IMR-90 (cell line): ENCODE measurements around the gene FOXN4. TPM values are rescaled to one million over a fixed set of nuclear protein-coding genes. Genes with fewer than 3 reads are reported as not detected.

Experiments
- ATAC-seq: fragments of 200-7000 bp; cut with Tn5 transposase; 2 replicates; pipeline ENCODE4 v1.9.1; 2020; ENCODE audit warnings: low read depth, mild to moderate bottlenecking, moderate library complexity
- BruUV-seq: library from RNA; stranded (reverse); fragments of 400-500 nt; replicated peaks from 2 replicates; lab custom pipeline; 2021; lab: Mats Ljungman, UMichigan
- CTCF ChIA-PET: fragments of 300-600 bp; formaldehyde crosslinking; extraction: SDS; loops from one replicate; lab custom pipeline; 2021; ENCODE audit warnings: antibody characterized with exemption; lab: Yijun Ruan, JAX
- POLR2A ChIA-PET: fragments of 300-600 bp; sonication (Branson Sonifier 250); formaldehyde crosslinking; loops from one replicate; lab custom pipeline; 2022; ENCODE audit warnings: antibody characterized with exemption; ENCODE audit not compliant: unreplicated experiment; lab: Charles Lee
- DNase-seq: peaks from one replicate; pipeline ENCODE4 v3.0.0; 2013
- H2AFZ ChIP-seq: replicated peaks from 2 replicates; pipeline ENCODE3; 2013; ENCODE audit warnings: low read length, mild to moderate bottlenecking; ENCODE audit not compliant: poor library complexity
- H2AK5ac ChIP-seq: 2 replicates; pipeline ENCODE4 v1.6.1; 2013; ENCODE audit warnings: low read depth, low read length, inconsistent platforms
- H2AK9ac ChIP-seq: replicated peaks from 2 replicates; pipeline ENCODE3; 2013; ENCODE audit warnings: mild to moderate bottlenecking, low read depth, low read length, moderate library complexity; ENCODE audit not compliant: poor library complexity
- H2BK120ac ChIP-seq: 2 replicates; pipeline ENCODE4 v1.6.1; 2013; ENCODE audit warnings: low read depth, low read length, inconsistent platforms
- H2BK15ac ChIP-seq: 3 replicates; pipeline ENCODE4 v1.6.1; 2013; ENCODE audit warnings: low read depth, low read length, inconsistent platforms
- H2BK20ac ChIP-seq: 2 replicates; pipeline ENCODE4 v1.6.1; 2013; ENCODE audit warnings: low read depth, mild to moderate bottlenecking, inconsistent platforms, low read length, moderate library complexity
- H2BK5ac ChIP-seq: 2 replicates; pipeline ENCODE4 v1.6.1; 2013; ENCODE audit warnings: mild to moderate bottlenecking, low read depth, low read length, inconsistent platforms; ENCODE audit not compliant: poor library complexity, severe bottlenecking
- H3K14ac ChIP-seq: replicated peaks from 2 replicates; pipeline ENCODE4 v1.6.1; 2013; ENCODE audit warnings: low read depth, low read length, inconsistent platforms
- H3K18ac ChIP-seq: 2 replicates; pipeline ENCODE4 v1.6.1; 2013; ENCODE audit warnings: low read depth, low read length, control low read depth
- H3K23ac ChIP-seq: 2 replicates; pipeline ENCODE4 v1.6.1; 2013; ENCODE audit warnings: low read depth, low read length, inconsistent platforms
- H3K27ac ChIP-seq: 2 replicates; pipeline ENCODE4 v1.5.1; 2013; ENCODE audit warnings: mild to moderate bottlenecking, control low read depth, low read length; ENCODE audit not compliant: insufficient read depth
- H3K27me3 ChIP-seq: 2 replicates; pipeline ENCODE4 v1.6.1; 2013; ENCODE audit warnings: low read length; ENCODE audit not compliant: control insufficient read depth, insufficient read depth
- H3K36me3 ChIP-seq: 2 replicates; pipeline ENCODE4 v1.6.1; 2013; ENCODE audit warnings: low read length, mixed read lengths; ENCODE audit not compliant: control insufficient read depth, insufficient read depth
- H3K4ac ChIP-seq: 2 replicates; pipeline ENCODE4 v1.6.1; 2013; ENCODE audit warnings: low read depth, low read length, inconsistent platforms
- H3K4me1 ChIP-seq: 2 replicates; pipeline ENCODE4 v1.6.1; 2013; ENCODE audit warnings: low read length, mixed read lengths; ENCODE audit not compliant: control insufficient read depth, insufficient read depth
- H3K4me2 ChIP-seq: 2 replicates; pipeline ENCODE4 v1.6.1; 2013; ENCODE audit warnings: low read depth, mild to moderate bottlenecking, control low read depth, low read length, moderate library complexity
- H3K4me3 ChIP-seq: 2 replicates; pipeline ENCODE4 v1.5.1; 2013; ENCODE audit warnings: low read depth, mild to moderate bottlenecking, control low read depth, low read length, moderate library complexity; ENCODE audit not compliant: insufficient read depth
- H3K56ac ChIP-seq: 2 replicates; pipeline ENCODE4 v1.6.1; 2013; ENCODE audit warnings: low read length, inconsistent platforms; ENCODE audit not compliant: insufficient read depth; ENCODE audit errors: extremely low read depth
- H3K79me1 ChIP-seq, 2 experiments: 2 replicates each; pipeline ENCODE4 v1.6.1; 2013; ENCODE audit warnings: low read length in 2 of 2, inconsistent platforms in 1 of 2, low read depth in 1 of 2
- H3K9ac ChIP-seq: 2 replicates; pipeline ENCODE4 v1.6.1; 2013; ENCODE audit warnings: low read depth, low read length, control low read depth
- H3K9me1 ChIP-seq: 2 replicates; pipeline ENCODE4 v1.6.1; 2013; ENCODE audit warnings: low read length, inconsistent platforms; ENCODE audit not compliant: insufficient read depth
- H3K9me3 ChIP-seq: 2 replicates; pipeline ENCODE4 v1.6.1; 2013; ENCODE audit warnings: low read length; ENCODE audit not compliant: control insufficient read depth, insufficient read depth
- H4K20me1 ChIP-seq: 2 replicates; pipeline ENCODE4 v1.6.1; 2013; ENCODE audit warnings: low read length, inconsistent platforms; ENCODE audit not compliant: insufficient read depth
- H4K5ac ChIP-seq: 2 replicates; pipeline ENCODE4 v1.6.1; 2013; ENCODE audit warnings: mild to moderate bottlenecking, low read depth, low read length, control low read depth
- H4K8ac ChIP-seq, 2 experiments: 2 replicates each; pipeline ENCODE4 v1.6.1; 2013; ENCODE audit warnings: low read depth in 2 of 2, low read length in 2 of 2, control low read depth in 1 of 2, inconsistent platforms in 1 of 2
- H4K91ac ChIP-seq: 2 replicates; pipeline ENCODE4 v1.6.1; 2013; ENCODE audit warnings: low read depth, low read length, inconsistent platforms; ENCODE audit not compliant: insufficient read depth
- BHLHE40 ChIP-seq: fragments of 150-350 bp; IDR thresholded peaks from 2 replicates; pipeline ENCODE4 v1.6.1; 2016; ENCODE audit warnings: mild to moderate bottlenecking, low read depth, low read length
- CEBPB ChIP-seq: IDR thresholded peaks from 2 replicates; pipeline ENCODE4 v1.6.1; 2012; ENCODE audit warnings: low read depth, low read length, improper control_type of control experiment
- CHD1 ChIP-seq: IDR thresholded peaks from 2 replicates; pipeline ENCODE4 v1.6.1; 2012; ENCODE audit warnings: low read depth, low read length, improper control_type of control experiment
- MAFK ChIP-seq: IDR thresholded peaks from 2 replicates; pipeline ENCODE4 v1.6.1; 2012; ENCODE audit warnings: low read depth, low read length, improper control_type of control experiment
- MAZ ChIP-seq: IDR thresholded peaks from 2 replicates; pipeline ENCODE4 v1.6.1; 2012; ENCODE audit warnings: low read depth, mild to moderate bottlenecking, low read length, improper control_type of control experiment, moderate library complexity, borderline replicate concordance
- MXI1 ChIP-seq: IDR thresholded peaks from 2 replicates; pipeline ENCODE4 v1.6.1; 2012; ENCODE audit warnings: low read depth, mild to moderate bottlenecking, low read length, moderate library complexity, borderline replicate concordance
- NFE2L2 ChIP-seq: fragments of 150-350 bp; IDR thresholded peaks from 2 replicates; pipeline ENCODE4 v1.6.1; 2016; ENCODE audit warnings: low read depth, mild to moderate bottlenecking, low read length
- POLR2A ChIP-seq: IDR thresholded peaks from 2 replicates; pipeline ENCODE4 v1.6.1; 2012; ENCODE audit warnings: mild to moderate bottlenecking, low read depth, low read length
- RAD21 ChIP-seq: IDR thresholded peaks from 2 replicates; pipeline ENCODE4 v1.6.1; 2012; ENCODE audit warnings: low read length, improper control_type of control experiment
- RCOR1 ChIP-seq: IDR thresholded peaks from 2 replicates; pipeline ENCODE4 v1.6.1; 2012; ENCODE audit warnings: mild to moderate bottlenecking, low read length, improper control_type of control experiment; ENCODE audit not compliant: insufficient replicate concordance
- RFX5 ChIP-seq: IDR thresholded peaks from 2 replicates; pipeline ENCODE4 v1.8.0; 2012; ENCODE audit warnings: low read depth, mild to moderate bottlenecking, low read length, moderate library complexity
- SMC3 ChIP-seq: fragments of 150-350 bp; IDR thresholded peaks from 2 replicates; pipeline ENCODE4 v1.6.1; 2016; ENCODE audit warnings: low read depth, mild to moderate bottlenecking, antibody characterized with exemption, low read length, moderate library complexity
- WGBS, 2 experiments: methylation state at CpG; one replicate each; pipeline versions ENCODE4 v1.1.5 to v1.1.7; 2013; ENCODE audit warnings: missing lambda C conversion rate in 2 of 2; ENCODE audit not compliant: insufficient read length in 1 of 2; ENCODE audit errors: extremely low coverage in 2 of 2; 5-methylcytosine and 5-hydroxymethylcytosine counted together
- dilution Hi-C: fragments of 300-500 bp; cut with HindIII; formaldehyde crosslinking; loops from one replicate; pipeline ENCODE4 v1.14.3; 2018; ENCODE audit warnings: low sequenced_read_pairs; ENCODE audit not compliant: unreplicated experiment
- in situ Hi-C: fragments of 300-500 bp; cut with MboI; formaldehyde crosslinking; loops from 3 replicates; pipeline ENCODE4 v1.14.3; 2019; ENCODE audit warnings: low sequenced_read_pairs, inconsistent platforms, mixed read lengths
- intact Hi-C: fragments of 100-400 bp; cut with micrococcal nuclease; formaldehyde crosslinking; loops from 2 replicates; pipeline ENCODE4 v1.10.0; 2022
- polyA plus RNA-seq, 3 experiments: library from polyadenylated mRNA; depleted of rRNA; stranded (reverse); fragments of >200 nt; gene quantifications; 2 replicates each; pipeline ENCODE4 v1.2.3, GENCODE V29; 2012; ENCODE audit warnings: low replicate concordance in 1 of 3
- total RNA-seq: library from RNA; depleted of rRNA; stranded (reverse); fragments of >200 nt; gene quantifications from 2 replicates; pipeline ENCODE4 v1.2.3, GENCODE V29; 2012
- TF ChIP-seq, protein P1 (sequence below): fragments of 150-350 bp; IDR thresholded peaks from 2 replicates; pipeline ENCODE4 v1.6.1; 2016; ENCODE audit warnings: low read depth, mild to moderate bottlenecking, low read length, moderate library complexity, borderline replicate concordance
- TF ChIP-seq, protein P2 (sequence below): conservative IDR thresholded peaks from 2 replicates; pipeline ENCODE4 v1.5.1; 2012; ENCODE audit warnings: mild to moderate bottlenecking, low read depth, low read length, improper control_type of control experiment
- TF ChIP-seq, protein P3 (sequence below): fragments of 150-350 bp; IDR thresholded peaks from 2 replicates; pipeline ENCODE4 v1.6.1; 2017; ENCODE audit warnings: mild to moderate bottlenecking, antibody characterized with exemption, low read length, low read depth

The FOXN4 gene
- total and polyA plus RNA-seq, 2 of the 4 experiments (the other 2 are of a cell fraction) = not detected

DNA sequence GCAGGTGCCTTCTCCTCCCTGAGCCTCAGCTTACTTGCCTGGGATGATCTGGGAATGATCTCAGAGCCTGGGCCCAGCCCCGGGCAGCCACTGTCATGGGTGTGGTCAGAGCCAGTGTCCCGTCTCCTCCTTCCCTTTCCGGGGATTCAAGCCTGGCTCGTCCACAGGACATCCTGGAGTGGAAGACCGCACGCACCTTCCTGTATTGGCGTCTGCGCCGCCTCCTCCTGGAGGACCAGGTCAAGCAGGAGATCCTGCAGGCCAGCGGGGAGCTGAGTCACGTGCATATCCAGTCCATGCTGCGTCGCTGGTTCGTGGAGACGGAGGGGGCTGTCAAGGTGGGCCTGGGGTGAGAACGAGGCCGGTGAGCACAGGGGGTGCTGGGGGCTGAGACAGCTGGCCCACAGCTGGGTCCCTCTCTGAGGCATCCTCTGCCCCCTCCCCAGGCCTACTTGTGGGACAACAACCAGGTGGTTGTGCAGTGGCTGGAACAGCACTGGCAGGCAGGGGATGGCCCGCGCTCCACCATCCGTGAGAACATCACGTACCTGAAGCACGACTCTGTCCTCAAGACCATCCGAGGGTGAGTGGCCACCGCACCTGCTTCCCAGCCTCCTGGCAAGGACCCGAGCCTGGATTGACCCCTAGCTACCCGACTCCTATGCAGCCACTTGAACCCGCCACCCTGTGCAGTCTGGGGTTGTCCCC lies 44.0 kb downstream of the FOXN4 start:
- dilution Hi-C loops = no loop called here

More for the DNA sequence above, 44.0 kb downstream of the FOXN4 start:
- no peak overlapping the region for H3K18ac ChIP-seq
- in situ Hi-C loops (loop anchor here (5.0 kb wide), 1 partner anchor 127 kb away; no protein-coding TSS in a partner anchor), intact Hi-C loops (loop anchor here (1.0 kb wide), 1 partner anchor 120 kb away; no protein-coding TSS in a partner anchor)
- BruUV-seq = no TSS peak
- no peak overlapping the region for H4K5ac ChIP-seq
- H3K23ac ChIP-seq = no peak overlapping the region
- peaks cover 3% of the 10 kb centered on the region; the same call in 1 of the 2 replicates for H3K36me3 ChIP-seq
- H2AFZ ChIP-seq = no peak overlapping the region
- H3K9me3 ChIP-seq = no peaks in the 10 kb centered on the region
- no peaks in the 10 kb centered on the region; the same call in 1 of the 2 replicates for H3K27me3 ChIP-seq
- no peak overlapping the region for H3K4me3 ChIP-seq
- ChIA-PET POLR2A (no interaction called here), CTCF (interaction anchor here (1.9 to 2.2 kb wide), 2 partner anchors 120 to 124 kb away, joined by 5 to 13 read pairs; no protein-coding TSS in a partner anchor)
- no peak overlapping the region for H3K4me2 ChIP-seq
- no peak overlapping the region for H2BK20ac ChIP-seq
- H2BK120ac ChIP-seq = no peak overlapping the region
- H3K4me1 ChIP-seq = no peaks in the 10 kb centered on the region
- TF ChIP-seq SMC3 (no peak), POLR2A (no peak), MXI1 (no peak), CHD1 (no peak), MAZ (no peak), MAFK (no peak), NFE2L2 (no peak), RCOR1 (no peak), BHLHE40 (no peak), CEBPB (no peak), RAD21 (no peak), RFX5 (no peak)
- TF ChIP-seq, protein P1, sequence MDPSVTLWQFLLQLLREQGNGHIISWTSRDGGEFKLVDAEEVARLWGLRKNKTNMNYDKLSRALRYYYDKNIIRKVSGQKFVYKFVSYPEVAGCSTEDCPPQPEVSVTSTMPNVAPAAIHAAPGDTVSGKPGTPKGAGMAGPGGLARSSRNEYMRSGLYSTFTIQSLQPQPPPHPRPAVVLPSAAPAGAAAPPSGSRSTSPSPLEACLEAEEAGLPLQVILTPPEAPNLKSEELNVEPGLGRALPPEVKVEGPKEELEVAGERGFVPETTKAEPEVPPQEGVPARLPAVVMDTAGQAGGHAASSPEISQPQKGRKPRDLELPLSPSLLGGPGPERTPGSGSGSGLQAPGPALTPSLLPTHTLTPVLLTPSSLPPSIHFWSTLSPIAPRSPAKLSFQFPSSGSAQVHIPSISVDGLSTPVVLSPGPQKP = no peak
- TF ChIP-seq, protein P2, sequence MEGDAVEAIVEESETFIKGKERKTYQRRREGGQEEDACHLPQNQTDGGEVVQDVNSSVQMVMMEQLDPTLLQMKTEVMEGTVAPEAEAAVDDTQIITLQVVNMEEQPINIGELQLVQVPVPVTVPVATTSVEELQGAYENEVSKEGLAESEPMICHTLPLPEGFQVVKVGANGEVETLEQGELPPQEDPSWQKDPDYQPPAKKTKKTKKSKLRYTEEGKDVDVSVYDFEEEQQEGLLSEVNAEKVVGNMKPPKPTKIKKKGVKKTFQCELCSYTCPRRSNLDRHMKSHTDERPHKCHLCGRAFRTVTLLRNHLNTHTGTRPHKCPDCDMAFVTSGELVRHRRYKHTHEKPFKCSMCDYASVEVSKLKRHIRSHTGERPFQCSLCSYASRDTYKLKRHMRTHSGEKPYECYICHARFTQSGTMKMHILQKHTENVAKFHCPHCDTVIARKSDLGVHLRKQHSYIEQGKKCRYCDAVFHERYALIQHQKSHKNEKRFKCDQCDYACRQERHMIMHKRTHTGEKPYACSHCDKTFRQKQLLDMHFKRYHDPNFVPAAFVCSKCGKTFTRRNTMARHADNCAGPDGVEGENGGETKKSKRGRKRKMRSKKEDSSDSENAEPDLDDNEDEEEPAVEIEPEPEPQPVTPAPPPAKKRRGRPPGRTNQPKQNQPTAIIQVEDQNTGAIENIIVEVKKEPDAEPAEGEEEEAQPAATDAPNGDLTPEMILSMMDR = no peak
- TF ChIP-seq, protein P3, sequence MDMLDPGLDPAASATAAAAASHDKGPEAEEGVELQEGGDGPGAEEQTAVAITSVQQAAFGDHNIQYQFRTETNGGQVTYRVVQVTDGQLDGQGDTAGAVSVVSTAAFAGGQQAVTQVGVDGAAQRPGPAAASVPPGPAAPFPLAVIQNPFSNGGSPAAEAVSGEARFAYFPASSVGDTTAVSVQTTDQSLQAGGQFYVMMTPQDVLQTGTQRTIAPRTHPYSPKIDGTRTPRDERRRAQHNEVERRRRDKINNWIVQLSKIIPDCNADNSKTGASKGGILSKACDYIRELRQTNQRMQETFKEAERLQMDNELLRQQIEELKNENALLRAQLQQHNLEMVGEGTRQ = no peak
- H3K79me1 ChIP-seq = no peaks in the 10 kb centered on the region
- H3K14ac ChIP-seq = no peak overlapping the region
- H4K20me1 ChIP-seq = no peaks in the 10 kb centered on the region
- H3K4ac ChIP-seq = no peak overlapping the region
- H2BK15ac ChIP-seq = no peak overlapping the region
- H2BK5ac ChIP-seq = no peak overlapping the region
- no peaks in the 10 kb centered on the region for H3K9me1 ChIP-seq
- no peak for DNase-seq
- no peak overlapping the region for H4K8ac ChIP-seq
- H3K56ac ChIP-seq = no peak overlapping the region
- H2AK5ac ChIP-seq = no peak overlapping the region
- H3K27ac ChIP-seq = no peak overlapping the region
- WGBS, 2 experiments = 96% methylated on average over 13 of the region's 27 CpGs; no CpG with 5 or more reads in 1 of the 2 experiments
- ATAC-seq = no peak
- no peak overlapping the region for H4K91ac ChIP-seq
- H2AK9ac ChIP-seq = no peak overlapping the region
- H3K9ac ChIP-seq = no peak overlapping the region
